Dedifferentiated amniotic fluid mesenchymal stem cell (primary cell): ENCODE results near the gene PRSS56.
A peak's percentile ranks its signal among the peaks of the same experiment; 100 is the strongest.
"Not testable (repeated sequence)": the region's sequence is repeated elsewhere in the genome, so short reads cannot be mapped to it uniquely, and the experiment has no call there.

Experiments used
- DNase-seq: peaks from one replicate; pipeline ENCODE4 v3.0.0-alpha.2; 2016; ENCODE audit errors: extremely low spot score

PRSS56 gene

DNA sequence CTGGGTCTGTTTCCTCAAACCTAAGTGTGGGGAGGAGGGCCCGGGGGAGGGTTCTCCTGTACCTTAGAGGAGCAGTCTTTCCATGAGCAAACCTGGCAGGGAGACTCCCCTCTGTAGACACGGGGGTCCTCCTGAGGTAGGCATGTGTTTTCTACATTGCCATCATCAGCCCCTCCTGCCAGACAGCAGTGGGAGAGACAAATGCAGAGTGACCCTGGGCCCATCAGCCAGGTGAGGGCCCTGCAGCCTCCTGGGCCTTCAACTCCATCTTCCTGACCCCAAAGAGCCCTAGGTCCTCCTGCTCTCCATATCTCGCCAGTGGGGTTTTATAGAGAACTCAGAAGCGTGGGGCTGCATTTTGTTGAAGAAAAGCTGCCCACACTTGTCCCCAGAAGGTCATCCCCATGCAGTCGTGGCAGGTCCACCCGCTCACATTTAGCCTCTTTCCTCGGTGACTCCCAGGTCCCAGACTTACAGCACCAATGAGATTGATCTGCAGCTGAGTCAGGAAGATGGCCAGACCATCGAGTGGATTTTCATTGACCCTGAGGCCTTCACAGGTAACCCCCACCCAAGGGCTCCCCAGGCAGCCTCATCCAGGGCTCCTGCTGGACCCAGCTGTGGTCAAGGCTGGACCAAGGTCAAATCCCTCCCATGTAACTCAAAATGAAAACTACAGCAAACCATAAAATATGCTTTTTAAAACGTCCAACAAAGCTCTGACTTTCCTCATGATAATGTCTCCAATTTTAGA, 21.9 kb downstream of the PRSS56 start:
- DNase-seq = no peak

GRCh38 chr2:232542715-232543467, 22.7 kb downstream of the PRSS56 start:
- DNase-seq = no peak

DNA sequence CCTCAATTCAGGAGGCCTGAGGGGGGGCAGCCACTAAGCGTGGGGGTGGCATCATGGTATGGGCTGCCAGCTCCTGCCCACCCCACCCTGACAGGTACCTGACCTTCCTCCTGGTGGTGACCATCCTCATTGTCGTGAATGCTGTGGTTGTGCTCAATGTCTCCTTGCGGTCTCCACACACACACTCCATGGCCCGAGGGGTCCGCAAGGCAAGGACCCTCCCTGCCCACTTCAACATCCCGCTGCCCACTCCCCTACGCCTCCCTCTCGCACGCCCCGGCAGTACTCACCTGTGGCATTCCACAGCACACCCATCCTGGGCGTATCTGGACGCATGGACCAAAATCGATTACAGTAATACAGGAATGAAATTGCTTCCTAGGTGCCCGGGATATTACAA, 23.3 kb downstream of the PRSS56 start:
- DNase-seq = no peak

DNA sequence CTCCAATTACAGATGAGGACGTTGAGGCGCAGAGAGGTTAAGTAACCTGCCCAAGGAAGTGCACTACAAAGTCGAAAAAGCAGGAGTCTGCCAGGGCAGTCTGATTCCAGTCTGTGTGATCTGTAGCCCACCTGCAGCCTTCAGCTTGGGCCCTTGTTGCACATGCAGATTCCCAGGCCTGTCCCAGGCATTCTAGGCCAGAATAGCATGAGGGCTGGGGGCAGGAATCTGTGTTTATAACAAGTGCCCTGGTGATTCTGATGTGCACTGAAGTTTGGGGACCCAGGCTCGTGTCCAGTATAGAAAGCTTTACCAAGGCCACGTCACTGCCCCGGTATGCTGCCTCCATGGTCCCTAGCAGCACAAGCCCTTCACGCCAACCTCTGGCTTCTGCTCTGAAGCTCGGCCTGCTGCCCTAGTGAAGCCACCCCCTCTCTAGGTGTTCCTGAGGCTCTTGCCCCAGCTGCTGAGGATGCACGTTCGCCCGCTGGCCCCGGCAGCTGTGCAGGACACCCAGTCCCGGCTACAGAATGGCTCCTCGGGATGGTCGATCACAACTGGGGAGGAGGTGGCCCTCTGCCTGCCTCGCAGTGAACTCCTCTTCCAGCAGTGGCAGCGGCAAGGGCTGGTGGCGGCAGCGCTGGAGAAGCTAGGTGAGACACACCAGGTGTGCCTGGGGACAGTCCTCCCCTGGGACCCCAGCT, 23.9 kb downstream of the PRSS56 start:
- DNase-seq = no peak

DNA sequence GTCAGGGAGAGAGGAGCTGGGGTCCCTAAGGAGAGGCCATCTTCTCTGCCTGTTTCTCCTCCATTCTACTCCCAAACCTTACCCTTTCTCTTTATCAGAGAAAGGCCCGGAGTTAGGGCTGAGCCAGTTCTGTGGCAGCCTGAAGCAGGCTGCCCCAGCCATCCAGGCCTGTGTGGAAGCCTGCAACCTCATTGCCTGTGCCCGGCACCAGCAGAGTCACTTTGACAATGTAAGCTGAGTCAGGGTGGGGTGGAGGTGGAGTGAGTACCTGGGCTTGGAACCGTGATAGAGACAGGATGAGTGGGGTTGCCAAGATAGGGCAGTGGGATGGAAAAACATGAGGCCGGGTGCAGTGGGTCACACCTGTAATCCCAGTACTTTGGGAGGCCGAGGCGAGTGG, 24.5 kb downstream of the PRSS56 start:
- DNase-seq = no peak

DNA sequence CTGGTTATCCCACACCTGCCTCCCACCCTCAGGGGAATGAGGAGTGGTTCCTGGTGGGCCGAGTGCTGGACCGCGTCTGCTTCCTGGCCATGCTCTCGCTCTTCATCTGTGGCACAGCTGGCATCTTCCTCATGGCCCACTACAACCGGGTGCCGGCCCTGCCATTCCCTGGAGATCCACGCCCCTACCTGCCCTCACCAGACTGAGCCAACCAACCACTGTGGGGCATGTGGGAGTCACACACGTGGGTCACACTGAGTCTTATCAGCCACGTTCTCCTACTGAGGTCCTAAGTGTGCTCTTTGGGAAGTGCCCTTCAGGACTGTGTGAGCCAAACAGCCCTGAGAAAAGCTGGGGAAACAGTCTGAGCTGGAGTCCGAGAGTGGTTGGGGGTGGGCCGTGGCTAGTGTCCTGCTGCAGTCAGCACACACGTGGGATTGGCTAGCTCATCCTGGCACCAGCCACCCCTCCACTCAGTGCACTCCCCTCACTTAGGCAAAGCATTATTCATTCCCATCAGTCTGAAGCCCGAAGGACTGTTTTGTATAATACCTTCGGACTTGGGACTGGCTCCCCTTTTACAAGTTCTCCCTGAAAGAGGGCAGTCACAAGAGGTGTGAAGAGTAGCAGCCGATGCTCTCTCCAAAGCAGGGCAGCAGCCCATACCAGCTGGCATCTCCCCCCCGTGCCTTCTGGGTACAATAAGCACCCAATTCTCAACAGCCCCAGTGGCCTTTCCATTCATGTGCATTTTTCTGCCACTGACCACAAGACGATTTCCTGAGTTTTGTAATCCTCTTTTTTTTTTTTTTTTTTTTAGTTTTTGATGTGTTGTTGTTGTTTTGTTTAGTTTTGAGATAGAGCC, 25.6 kb downstream of the PRSS56 start:
- no peak for DNase-seq

DNA sequence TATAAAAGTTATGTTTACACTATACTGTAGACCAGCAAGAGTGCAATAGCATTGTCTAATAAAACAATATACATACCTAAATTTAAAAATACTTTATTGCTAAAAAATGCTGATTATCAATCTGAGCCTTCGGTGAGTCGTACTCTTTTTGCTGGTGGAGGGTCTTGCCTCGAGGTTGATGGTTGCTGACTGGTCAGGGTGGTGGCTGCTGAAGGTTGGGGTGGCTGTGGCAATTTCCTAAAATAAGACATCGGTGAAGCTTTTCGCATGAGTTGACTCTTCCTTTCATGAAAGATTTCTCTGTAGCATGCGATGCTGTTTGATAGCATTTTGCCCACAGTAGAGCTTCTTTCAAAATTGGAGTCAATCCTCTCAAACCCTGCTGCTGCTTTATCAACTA, 27.8 kb downstream of the PRSS56 start:
- no peak for DNase-seq

- peak; percentile 26 for DNase-seq
Observed at GRCh38 chr2:232549655-232550353, 29.6 kb downstream of the PRSS56 start.

GRCh38 chr2:232550354-232551249, 30.4 kb downstream of the PRSS56 start, which contains the start of the genes EIF4E2 and TIGD1:
EIF4E2 (plus strand) TSS chr2:232550689; CDS start chr2:232550725, 36 bp downstream.
TIGD1 (minus strand) TSS chr2:232550557; CDS start chr2:232549882, 675 bp downstream.
- DNase-seq = peak; percentile 94

DNA sequence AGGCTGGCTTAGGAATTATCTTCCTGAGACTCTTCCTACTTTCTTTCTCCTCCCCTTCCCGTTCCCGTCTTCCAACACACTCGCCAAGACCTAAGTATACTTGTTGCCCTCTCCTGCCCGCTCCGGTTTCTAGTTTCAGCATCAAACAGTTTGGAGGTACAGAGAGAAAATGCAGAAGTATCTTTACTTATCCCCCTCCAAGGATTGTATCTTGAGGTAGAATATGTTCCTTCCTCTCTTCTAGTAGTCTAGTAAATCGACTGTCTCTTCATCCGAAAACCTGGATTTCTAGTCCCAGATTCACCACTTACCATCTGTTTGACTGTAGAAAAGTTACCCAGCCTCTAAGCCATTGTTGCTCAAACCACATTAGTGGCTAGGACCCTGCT, 31.1 kb downstream of the PRSS56 start:
- DNase-seq = no peak

- no peak for DNase-seq
Observed at GRCh38 chr2:232551776-232552175, 31.6 kb downstream of the PRSS56 start.

DNA sequence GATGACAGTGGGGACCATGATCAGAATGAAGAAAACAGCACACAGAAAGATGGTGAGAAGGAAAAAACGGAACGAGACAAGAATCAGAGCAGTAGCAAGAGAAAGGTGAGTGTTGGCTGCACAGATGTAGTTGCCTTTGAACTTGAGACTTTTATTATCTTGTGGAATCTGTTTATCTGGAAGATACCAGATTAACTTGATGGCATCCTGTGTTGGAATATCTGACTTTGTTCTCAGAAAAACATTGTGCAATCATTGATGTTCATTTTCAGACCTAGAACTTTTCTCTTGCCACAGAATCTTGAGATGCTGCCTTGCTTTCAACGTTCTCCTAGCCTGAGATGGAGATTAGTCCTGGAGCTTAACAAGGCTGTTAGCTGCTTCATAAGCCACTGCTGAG, 36.2 kb downstream of the PRSS56 start:
- no peak for DNase-seq

DNA sequence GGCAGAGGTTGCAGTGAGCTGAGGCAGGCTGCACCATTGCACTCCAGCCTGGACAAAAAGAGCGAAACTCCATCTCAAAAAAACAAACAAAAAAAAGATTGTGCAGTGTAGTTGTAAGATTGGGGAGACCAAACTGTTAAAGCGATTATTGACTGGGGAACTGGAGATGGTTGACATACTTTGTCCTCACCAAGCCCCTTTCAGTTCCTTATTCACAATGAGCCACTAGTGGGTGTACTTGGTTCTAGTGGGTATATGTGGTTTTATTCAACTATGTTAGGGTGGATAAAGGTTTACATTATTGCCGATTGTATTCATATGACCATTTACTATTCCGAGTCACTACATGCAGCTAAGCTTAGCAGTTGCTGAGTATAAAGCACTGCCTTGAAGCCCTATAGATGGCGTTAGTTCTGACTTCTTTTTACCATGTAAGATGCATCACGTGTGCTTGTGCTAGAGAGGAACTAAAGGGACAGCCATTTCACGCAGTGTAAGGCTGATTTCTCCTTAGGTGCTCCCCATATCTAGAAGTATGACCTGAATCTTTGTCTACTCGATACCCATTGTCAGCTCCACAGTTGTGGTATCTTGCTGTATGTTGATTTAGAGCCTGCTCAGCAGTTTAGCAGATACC, 42.4 kb downstream of the PRSS56 start:
- no peak for DNase-seq

DNA sequence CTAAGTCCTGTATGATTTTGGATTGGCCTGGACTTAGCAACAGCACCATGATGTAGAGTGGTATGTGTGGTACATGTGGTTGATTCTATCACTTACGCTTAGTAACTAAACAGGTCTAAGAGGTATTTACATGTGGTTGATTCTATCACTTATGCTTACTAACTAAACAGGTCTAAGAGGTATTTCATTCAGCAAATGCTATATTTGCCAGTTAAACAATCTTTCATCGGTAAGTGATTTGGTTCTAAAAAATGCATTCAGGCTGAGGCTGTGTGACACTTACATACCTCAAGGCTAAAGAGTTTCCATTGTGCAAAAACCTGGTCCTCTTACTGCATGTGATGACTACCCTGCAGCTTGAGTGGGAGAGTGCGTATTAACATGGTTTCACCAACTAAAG, 43.4 kb downstream of the PRSS56 start:
- no peak for DNase-seq

DNA sequence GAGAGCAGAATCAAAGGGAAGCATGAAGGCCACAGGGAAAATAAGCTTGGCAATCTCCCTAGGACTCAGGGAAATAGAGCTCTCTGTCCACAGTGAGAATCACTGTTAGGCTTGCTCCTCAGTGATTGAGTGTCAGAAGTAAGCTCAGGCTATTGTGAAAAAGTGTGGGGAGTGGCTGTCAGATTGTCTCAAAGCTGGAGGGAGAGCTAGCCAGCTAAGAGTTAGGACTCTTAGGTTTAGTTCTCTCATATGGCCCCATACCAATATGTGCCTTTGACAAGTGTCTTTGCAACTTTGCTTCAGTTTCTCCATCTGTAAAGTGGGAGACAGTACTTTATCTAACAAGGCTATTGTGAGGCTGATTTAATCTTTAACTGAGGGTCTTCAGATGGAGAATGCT, 47.5 kb downstream of the PRSS56 start:
- DNase-seq = no peak

DNA sequence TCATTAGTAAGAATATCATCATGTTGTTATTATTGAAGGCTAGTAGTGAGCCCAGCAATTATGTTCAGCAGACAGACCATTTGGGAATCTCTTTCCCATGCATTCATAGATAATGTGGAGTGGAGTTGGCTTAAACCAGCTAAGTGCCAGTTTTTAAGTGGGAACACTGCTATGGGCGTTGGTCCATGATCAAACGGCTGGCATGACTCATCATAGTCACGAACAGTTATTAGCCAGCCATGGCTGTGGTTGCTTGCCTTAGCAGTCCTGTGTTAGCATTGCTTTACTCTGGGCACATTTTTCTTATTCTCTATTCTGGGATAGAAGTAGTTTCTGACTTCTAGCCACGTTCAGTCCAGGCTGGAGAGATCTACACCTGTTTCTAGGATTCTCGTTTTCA, 48.0 kb downstream of the PRSS56 start:
- DNase-seq = peak; percentile 86

- no peak for DNase-seq
Observed at GRCh38 chr2:232569541-232569940, 49.4 kb downstream of the PRSS56 start.

DNA sequence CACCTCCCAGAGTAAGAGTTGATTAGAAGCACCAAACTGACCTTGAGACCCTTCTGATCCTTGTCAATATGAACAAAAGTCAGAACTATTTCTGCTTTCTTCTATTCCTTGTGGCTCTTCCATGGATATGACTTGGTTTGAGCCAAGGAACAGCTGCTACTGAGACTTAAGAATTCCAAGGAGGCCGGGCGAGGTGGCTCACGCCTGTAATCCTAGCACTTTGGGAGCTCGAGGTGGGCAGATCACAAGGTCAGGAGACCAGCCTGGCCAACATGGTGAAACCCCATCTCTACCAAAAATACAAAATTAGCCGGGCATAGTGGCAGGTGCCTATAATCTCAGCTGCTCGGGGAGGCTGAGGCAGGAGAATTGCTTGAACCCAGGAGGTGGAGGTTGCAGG, 50.3 kb downstream of the PRSS56 start:
- not testable (repeated sequence) for DNase-seq

GRCh38 chr2:232571026-232571474, 50.9 kb downstream of the PRSS56 start:
- DNase-seq = no peak
